Measurements from ENCODE around the gene USP48.
A peak's percentile ranks its signal among the peaks of the same experiment; 100 is the strongest.
"Not testable (repeated sequence)": the region's sequence is repeated elsewhere in the genome, so short reads cannot be mapped to it uniquely, and the experiment has no call there.

USP48 gene

DNA sequence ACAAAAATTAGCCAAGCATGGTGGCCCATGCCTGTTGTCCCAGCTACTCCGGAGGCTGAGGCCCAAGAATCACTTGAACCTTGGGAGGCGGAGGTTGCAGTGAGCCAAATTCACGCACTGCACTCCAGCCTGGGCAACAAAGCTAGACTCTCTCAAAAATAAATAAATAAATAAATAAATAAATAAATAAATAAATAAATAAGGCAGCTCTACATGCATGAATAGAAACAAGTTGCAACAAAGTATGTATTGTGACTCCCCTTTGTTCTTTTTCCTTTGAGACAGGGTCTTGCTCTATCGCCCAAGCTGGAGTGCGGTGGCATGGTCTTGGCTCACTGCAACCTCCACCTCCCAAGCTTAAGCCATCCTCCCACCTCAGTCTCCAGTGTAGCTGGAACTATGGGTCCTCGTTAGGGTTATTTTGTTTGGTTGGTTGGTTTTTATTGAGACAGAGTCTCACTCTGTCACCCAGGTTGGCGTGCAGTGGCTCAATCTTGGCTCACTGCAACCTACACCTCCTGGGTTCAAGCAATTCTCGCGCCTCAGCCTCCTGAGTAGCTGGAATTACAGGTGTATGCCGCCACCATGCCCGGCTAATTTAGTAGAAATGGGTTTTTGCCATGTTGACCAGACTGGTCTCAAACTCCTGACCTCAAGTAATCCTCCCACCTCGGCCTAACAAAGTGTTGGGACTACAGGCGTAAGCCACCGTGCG is 8.0 kb downstream of the USP48 start:
- no peak for DNase-seq (ENCODE audit: low spot score)

DNA sequence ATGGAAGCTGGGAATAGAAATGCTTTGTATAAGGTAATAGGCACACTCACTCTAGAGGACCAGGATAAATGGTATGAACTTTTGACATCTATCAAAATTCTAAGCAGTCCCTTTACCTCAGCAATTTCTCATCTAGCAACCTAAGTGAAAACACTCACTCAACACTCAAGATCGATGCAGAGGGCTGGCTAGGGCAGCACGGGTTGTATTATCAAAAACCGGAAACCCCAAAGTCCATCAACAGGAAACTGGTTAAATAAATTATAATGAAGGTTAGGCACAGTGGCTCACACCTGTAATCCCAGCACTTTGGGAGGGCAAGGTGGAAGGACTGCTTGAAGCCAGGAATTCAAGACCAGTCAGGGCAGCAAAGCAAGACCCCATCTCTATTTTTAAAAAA is 9.4 kb downstream of the USP48 start:
- DNase-seq (ENCODE audit: low spot score) = no peak

DNA sequence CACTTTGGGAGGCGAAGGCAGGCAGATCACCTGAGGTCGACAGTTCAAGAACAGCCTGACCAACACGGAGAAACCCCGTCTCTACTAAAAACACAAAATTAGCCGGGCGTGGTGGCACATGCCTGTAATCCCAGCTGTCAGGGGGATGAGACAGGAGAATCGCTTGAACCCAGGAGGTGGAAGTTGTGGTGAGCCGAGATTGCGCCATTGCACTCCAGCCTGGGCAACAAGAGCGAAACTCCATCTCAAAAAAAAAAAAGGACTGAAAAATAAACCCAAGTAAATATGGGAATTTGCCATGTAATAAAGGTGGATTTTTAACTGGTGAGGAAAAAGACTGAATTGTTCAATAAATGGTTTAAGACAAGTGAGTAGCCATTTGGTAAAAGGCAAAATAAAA is 11.3 kb downstream of the USP48 start:
- not testable (repeated sequence) for DNase-seq (ENCODE audit: low spot score)

DNA sequence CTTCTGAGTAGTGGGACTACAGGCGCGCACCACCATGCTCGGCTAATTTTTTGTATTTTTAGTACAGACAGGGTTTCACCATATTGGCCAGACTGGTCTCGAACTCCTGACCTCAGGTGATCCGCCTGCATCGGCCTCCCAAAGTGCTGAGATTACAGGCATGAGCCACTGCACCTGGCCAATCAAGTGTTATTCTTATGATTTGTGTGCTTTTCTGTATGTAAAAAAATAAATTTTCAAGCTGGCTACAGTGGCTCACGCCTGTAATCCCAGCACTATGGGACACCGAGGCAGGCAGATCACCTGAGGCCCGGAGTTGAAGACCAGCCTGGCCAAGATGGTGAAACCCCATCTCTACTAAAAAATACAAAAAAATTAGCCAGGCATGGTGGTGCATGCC is 12.3 kb downstream of the USP48 start:
- DNase-seq (ENCODE audit: low spot score) = not testable (repeated sequence)

DNA sequence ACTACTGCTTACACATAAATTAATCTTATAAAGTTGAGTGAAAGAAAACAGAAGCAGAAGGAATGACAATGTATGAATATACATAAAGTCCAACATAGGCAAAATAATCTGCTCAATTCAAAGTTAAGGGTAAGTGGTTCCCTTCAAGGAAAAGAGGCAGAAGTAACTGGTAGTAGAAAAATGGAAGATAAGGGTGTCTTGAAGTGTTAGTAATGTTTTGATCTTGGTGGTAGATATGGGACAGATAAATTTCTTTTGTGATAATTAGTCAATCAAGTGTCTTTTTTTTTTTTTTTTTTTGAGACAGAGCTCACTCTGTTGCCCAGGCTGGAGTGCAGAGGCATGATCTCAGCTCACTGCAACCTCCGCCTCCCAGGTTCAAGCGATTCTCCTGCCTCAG is 12.7 kb downstream of the USP48 start:
- DNase-seq (ENCODE audit: low spot score) = no peak

DNA sequence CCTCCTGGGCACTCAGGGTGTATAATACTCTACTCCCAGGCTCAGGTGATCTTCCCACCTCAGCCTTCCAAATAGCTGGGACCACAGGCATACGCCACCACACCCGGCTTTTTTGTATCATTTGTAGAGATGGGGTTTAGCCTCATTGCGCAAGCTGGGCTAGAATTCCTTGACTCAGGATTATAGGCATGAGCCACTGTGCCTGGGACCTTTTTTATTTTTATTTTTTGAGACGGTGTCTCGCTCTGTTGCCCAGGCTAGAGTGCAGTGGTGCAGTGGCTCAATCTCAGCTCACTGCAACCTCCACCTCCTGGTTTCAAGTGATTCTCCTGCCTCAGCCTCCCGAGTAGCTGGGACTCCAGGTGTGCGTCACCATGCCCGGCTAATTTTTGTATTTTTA is 15.8 kb downstream of the USP48 start:
- DNase-seq (ENCODE audit: low spot score) = not testable (repeated sequence)

DNA sequence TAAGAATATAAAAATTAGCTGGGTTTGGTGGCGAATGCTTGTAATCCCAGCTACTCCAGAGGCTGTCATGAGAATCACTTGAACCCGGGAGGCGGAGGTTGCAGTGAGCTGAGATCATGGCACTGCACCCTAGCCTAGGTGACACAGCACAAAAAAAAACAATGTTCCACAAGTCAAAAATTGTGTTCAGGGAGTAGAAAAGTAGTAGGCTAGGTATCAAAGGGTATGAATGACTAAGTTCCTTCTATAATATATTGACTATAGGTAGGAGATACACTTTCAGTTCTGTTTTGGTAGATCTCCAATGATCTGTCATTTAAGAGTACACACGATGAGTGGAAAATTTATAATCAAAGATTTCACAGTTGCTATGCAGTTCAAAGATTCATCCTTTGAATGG is 16.7 kb downstream of the USP48 start:
- no peak for DNase-seq (ENCODE audit: low spot score)

DNA sequence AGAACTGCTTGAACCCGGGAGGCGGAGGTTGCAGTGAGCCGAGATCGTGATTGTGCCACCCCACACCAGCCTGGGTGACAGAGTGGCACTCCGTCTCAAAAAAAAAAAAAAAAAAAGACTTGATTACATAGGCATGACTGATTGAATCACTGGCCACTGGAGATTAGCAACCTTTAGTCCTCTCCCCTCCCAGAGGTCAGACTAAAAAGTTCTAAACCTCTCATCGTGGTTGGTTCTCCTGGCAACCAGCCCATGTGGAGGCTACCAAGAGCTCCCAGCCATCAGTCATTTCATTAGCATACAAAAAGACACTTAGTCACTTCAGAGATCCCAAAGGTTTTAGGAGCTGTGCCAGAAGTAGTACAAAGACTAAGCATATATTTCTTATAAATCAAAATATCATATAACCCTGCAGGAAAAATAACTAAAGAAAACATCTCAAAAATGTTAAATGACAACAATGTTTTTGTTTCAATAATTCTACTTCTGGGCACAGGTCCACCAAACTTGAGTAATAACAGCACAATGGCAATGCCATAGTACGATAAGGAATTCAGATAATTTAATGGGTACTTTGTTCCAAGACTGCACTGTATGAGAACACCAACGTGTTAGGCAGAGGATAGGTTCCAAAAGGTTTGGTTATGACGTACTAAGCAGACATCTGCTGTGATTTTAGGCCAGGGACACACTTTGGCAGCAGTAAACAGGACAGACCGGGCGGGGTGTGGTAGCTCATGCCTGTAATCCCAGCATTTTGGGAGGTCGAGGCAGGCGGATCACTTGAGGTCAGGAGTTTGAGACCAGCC is 18.1 kb downstream of the USP48 start:
- DNase-seq (ENCODE audit: low spot score) = no peak

DNA sequence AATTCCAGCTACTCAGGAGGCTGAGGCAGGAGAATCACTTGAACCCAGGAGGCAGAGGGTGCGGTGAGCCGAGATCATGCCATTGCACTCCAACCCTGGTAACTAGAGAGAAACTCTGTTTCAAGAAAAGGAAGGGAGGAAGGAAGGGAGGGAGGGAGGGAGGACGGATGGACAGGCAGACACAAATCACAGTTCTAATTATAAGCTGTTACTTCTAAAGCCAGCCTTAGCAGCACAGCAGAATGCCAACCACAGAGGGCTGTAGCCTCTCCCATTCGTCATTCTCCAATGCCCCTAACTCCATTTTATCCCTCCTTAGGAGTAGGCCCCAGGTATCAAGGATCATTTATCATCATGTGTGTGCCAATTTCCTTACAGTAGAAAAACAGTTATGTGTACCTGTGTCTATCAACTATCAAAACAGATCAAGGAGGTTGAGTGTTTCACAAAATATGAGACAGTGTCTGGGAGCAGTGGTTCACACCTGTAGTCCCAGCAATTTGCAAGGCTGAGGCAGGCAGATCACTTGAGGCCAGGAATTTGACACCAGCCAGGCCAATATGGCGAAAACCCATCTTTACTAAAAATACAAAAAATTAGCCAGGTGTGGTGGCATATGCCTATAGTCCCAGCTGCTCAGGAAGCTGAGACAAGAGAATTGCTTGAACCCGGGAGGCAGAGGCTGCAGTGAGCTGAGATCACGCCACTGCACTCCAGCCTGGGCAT is 19.1 kb downstream of the USP48 start:
- peak; percentile 24 for DNase-seq (ENCODE audit: low spot score)

DNA sequence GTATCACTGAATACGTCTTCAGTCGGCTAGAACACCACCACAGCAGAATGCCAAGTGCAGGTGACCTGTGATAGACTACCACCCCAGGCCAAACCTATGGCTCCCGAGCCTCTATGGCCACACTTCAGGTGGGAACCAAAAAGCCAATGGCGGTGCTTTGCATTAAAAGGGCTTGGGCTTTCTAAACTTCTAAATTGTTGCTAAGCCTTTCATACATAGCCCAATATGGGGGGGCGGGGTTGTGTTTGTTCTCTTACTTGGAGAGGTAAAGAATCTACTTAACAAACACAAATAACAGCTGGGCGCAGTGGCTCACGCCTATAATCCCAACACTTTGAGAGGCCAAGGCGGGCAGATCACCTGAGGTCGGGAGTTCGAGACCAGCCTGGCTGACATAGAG is 19.7 kb downstream of the USP48 start:
- peak; percentile 24 for DNase-seq (ENCODE audit: low spot score)

DNA sequence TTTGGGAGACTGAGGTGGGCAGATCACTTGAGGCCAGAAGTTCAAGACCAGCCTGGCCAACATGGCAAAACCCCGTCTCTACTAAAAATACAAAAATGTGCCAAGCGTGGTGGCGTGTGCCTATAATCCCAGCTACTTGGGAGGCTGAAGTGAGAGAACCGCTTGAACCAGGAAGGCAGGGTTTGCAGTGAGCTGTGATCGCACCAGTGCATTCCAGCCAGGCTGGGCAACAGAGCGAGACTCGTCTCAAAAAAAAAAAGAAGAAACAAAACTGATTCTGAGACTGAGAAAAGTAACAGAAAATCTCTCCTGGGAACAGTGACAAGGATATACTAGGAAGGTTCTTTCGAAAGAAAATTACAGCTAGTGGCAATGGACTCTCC is 20.9 kb downstream of the USP48 start:
- peak; percentile 73 for DNase-seq (ENCODE audit: low spot score)

DNA sequence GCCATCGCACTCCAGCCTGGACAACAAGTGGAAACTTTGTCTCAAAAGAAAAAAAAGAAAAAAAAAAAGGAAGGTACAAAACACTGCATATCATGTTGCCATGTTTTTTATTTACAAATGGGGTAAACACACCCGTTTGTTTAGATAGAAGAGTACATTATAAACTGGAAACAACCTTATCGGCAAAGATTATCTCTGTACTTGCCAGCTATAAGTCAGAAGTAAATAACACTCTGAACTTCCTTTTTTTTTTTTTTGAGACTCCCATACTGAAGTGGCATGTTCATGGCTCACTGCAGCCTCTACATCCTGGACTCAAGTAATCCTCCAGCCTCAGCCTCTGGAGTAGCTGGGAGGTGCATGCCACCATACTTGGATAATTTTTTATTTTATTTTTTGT is 21.9 kb downstream of the USP48 start:
- DNase-seq (ENCODE audit: low spot score) = peak; percentile 25

DNA sequence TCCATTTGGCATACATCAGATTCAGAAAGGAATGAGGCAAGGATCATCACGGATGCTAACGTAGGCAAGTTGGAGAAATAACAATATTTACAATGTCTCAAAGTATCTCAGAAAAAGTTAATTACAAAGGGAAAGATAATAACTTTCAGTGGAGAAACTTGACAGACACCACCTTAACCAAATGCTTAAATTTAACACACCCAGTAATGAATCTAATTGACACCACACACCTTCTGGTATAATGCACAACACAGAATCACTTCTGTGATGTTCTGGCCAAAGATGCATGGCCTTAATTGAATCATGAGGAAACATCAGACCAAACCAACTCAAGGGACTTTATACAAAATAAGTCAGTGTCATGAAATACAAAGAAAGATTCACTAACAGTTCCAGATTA is 23.1 kb downstream of the USP48 start:
- DNase-seq (ENCODE audit: low spot score) = no peak

DNA sequence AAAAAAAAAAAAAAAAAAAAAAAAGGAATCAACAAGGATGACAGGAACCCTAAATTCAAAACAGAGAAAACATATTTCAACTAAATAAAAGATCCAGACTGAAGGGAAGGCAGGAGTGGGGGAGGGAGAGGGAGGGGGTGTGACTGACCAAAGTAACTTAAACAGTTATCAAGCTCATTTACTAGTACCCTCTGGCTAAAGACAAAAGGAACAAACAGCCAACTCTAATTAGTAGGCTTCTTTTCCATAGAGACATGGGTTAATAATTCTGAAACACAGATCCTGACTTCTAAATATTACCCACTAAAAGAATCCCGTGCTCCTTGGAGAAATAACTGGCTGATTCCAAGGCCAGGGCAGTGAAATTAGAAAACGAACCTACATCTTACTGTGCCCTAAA is 23.8 kb downstream of the USP48 start:
- no peak for DNase-seq (ENCODE audit: low spot score)

DNA sequence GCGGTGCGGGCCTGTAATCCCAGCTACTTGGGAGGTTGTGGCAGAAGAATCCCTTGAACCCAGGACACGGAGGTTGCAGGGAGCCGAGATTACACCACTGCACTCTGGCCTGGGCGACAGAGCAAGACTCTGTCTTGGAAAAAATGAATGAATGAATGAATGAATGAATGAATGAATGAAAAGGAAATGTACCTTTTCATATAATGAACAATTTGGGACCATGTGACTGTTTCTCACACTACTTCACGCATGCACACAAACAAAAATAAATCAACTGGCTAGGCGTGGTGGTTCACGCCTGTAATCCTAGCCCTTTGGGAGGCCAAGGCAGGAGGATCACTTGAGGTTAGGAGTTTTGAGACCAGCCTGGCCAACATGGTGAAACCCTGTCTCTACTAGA is 24.3 kb downstream of the USP48 start:
- DNase-seq (ENCODE audit: low spot score) = no peak

DNA sequence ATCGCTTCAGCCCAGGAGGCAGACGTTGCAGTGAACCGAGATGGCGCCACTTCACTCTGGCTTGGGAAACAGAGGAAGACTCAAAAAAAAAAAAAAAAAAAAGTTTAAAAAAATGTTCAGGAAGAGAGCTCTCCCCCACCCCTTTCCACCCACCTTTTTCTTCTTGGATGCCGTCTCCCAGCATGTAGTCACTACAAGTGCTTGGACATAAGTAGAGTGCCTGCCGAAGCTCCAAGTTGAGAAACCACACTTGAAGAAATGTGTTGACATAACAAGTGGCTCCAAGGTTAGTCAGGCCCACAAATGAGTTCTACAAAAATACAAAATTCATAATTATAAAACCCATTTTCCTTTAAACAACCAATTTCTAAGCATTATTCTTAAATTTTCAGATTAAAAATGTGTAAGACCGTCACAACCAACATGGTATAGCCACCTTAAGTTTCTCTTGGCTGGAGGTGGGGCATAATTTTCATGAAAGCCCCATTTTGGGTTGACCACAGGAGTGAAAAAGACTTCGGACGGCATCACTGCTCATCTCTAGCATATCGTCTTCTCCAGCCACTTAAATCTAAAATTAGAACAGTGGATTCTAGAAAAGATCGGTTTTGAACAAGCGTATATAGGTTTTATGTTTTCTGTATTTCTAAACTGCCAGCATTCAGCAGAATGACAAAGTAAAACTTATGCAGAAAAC is 26.4 kb downstream of the USP48 start:
- no peak for DNase-seq (ENCODE audit: low spot score)

DNA sequence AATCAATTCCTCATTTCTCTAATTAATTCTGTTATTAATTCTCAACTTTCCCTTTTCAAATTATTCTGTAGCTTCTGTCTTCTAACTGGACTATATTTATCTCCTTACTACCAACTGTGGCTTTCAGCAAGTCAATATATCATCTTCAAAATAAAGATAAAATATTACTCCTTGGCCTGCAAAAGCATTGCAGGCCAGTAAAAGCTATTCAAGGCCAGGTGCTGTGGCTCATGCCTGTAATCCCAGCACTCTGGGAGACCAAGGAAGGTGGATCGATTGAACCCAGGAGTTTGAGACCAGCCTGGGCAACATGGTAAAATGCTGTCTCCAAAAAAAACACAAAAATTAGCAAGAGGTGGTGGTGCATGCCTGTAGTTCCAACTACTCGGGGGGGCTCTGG is 27.9 kb downstream of the USP48 start:
- DNase-seq (ENCODE audit: low spot score) = no peak

DNA sequence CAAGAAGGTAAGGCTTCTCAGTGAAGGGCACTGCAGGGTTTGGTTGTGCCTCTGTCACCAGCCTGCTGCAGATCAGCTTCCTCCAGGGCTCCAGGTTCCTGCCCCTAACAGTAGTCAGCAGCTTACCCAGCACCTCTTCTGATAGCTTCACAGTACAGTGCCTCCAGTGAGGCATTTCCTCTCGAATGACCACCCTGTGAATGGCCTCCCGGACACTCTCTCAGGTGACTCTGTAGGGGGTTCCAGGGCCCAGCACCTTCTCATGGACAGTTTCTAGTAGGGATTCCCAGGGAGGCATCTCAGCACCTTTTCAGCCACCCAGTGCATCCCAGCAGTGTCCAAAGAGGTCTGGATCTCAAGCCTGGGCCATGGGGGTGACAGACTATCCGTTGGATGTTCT is 28.4 kb downstream of the USP48 start:
- no peak for DNase-seq (ENCODE audit: low spot score)

DNA sequence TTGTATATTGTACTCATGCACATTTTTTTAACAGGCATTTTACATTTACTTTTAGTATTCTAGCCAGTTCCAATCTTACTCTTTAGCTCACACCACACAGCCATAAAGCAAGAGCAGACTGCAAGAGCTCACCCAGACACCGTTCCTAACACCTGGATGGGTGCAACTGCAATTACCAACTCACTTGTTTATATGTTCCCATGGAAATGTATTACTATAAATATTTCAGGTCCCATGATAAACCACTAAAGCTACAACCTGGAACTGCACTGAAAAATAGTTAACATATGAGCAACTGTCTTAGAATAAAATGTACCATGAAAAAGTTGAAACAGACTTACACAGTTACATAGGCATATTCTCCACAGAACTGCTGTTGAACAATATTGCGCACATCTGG is 30.8 kb downstream of the USP48 start:
- no peak for DNase-seq (ENCODE audit: low spot score)

DNA sequence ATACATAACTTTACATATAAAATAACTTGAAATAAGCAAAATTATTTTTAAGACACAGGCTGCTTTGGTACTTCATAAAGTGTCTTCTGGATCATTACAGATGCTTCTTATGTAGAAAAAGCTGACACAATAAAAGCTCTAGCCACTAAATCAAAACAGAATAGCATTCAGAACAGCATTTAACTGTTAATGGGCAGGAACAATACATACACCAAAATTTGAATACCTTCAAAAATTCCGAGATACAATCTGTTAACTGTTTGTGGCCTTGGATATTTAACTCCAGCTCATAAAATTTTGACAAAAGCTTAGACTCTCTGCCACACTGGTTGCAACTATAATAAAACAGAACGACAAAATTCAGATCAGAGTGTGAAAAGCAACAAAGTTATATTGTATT is 31.7 kb downstream of the USP48 start:
- no peak for DNase-seq (ENCODE audit: low spot score)

DNA sequence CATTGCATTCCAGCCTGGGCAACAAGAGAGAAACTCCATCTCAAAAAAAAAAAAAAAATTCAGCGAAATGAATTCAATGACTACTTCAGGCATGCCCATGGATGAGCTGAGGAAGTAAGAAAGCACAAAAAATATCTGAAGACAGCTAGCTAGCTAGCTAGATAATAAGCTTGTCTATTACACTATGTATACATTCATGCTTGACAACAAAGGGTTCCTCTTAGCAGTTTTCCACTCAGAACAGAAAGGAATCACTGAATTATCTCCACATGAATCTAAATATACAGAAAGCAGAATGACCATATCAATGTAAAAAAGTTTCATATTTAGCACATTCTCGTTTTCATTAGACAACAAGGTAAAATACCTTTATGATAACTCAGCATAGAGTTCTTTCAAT is 32.1 kb downstream of the USP48 start:
- no peak for DNase-seq (ENCODE audit: low spot score)

DNA sequence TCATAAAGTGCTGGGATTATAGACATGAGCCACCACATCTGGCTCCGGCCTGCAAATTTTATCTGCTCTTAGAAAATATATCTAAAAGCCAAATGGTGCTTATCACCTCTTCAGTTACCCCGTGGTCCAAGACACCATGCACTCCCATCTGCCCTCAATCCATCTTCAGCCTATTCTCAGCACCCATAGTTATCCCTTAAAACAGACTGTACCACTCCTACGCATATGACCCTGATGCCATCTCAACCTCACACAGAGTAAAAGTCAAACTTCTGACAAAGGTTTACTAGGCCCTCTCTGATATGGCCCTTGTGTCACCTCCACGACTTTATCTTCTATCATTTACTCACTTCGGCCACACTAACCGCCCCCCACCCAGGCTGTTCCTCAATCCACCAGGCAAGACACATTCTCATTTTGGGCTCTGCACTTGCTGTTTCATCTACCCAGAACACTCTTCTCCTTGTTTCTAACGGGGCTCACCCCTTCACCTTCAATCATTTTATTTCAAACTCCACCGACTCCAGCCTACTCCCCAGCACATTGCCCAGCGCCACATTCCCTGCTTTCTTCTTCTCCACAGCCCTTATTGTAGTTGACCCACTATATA is 33.0 kb downstream of the USP48 start:
- DNase-seq (ENCODE audit: low spot score) = no peak

Data from NAMALWA (cell line).